ENCODE results near the gene SEMA4C.

DNA sequence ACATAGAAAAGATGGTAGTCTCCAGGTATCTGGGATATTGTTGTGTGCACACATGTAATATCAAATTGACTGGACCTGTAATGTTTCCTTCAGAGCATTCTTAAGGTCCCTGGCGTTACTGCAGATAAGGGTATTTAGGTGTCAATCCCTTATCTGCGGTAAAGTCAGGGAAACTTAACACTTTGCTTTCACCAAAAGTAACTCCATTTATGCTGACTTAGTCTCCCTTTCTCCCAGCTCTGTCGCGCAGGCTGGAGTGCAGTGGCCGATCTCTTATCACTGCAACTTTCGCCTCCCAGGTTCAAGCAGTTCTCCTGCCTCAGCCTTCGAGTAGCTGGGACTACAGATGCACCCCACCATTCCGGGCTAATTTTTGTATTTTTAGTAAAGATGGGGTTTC is 52.0 kb downstream of the SEMA4C start:
- TF ChIP-seq CTCF (conservative IDR thresholded peaks at IDR 0.05; ENCODE audit: low read length) (no peak), EZH2phosphoT487 (IDR thresholded peaks at IDR 0.05; ENCODE audit: borderline replicate concordance, low read depth, low read length) (no peak)
